ENCODE results near the gene MDM2.

GRCh38 chr12:68846811-68847210 is 38.8 kb downstream of the MDM2 start:
- TF ChIP-seq CTCF (conservative IDR thresholded peaks at IDR 0.05) (no peak), EZH2 (IDR thresholded peaks at IDR 0.05; ENCODE audit: low read depth) (no peak)
